HL-60 (cell line): Measurements from ENCODE around the gene GNG7.
"Not testable (repeated sequence)": the region's sequence is repeated elsewhere in the genome, so short reads cannot be mapped to it uniquely, and the experiment has no call there.

ENCODE experiments used
- DNase-seq, 2 experiments: peaks; one replicate each; pipeline ENCODE4 v3.0.0-alpha.2; 2010 to 2020; ENCODE audit warnings: low read depth in 1 of 2, low spot score in 1 of 2
- H3K27ac ChIP-seq: fragments of 250-450 bp; sonication (Bioruptor Pico); replicated peaks from 2 replicates; pipeline ENCODE4 v1.5.1; 2020; ENCODE audit warnings: mild to moderate bottlenecking, moderate library complexity
- H3K27me3 ChIP-seq: fragments of 250-450 bp; sonication (Bioruptor Pico); 2 replicates; pipeline ENCODE4 v1.5.1; 2021; ENCODE audit warnings: mild to moderate bottlenecking, moderate library complexity; ENCODE audit not compliant: insufficient read depth, poor library complexity, severe bottlenecking
- H3K4me3 ChIP-seq: replicated peaks from 2 replicates; pipeline ENCODE4 v1.5.1; 2011; ENCODE audit warnings: mild to moderate bottlenecking, control low read depth, low read length; ENCODE audit not compliant: insufficient read depth
- GABPA ChIP-seq: IDR thresholded peaks from 2 replicates; pipeline ENCODE4 v1.6.1; 2012; ENCODE audit warnings: low read depth
- POLR2AphosphoS5 ChIP-seq: IDR thresholded peaks from 2 replicates; pipeline ENCODE4 v1.6.1; 2012; ENCODE audit warnings: low read depth
- SPI1 ChIP-seq: IDR thresholded peaks from 2 replicates; pipeline ENCODE4 v1.6.1; 2012; ENCODE audit warnings: low read depth, mild to moderate bottlenecking, borderline replicate concordance
- TF ChIP-seq, protein P1 (sequence below): IDR thresholded peaks from one replicate; pipeline ENCODE4 v1.5.1; 2011; ENCODE audit warnings: low read length, control low read depth, inconsistent platforms; ENCODE audit not compliant: insufficient read depth
- TF ChIP-seq, protein P2 (sequence below): IDR thresholded peaks from 2 replicates; pipeline ENCODE4 v1.6.1; 2012; ENCODE audit warnings: low read depth; ENCODE audit not compliant: insufficient replicate concordance

The GNG7 gene

DNA sequence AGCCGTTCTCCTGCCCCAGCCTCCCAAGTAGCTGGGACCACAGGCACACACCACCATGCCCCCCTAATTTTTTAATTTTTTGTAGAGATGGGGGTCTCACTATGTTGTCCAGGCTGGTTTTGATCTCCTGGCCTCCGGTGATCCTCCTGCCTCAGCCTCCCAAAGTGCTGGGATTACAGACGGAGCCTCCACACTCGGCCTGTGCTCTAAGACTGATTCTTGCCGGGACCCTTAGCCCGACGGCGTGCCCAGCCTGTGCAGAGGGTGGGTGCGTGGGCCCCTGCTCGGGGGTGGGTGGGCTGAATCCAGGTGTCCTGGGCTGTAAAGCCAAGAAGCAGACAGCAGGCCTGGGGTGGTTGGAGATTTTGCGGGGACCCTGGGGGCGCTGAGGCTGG lies 162.2 kb downstream of the GNG7 start:
- Histone ChIP-seq H3K27me3 (no peaks in the 10 kb centered on the region), H3K4me3 (no peak overlapping the region), H3K27ac (no peak overlapping the region)
- TF ChIP-seq SPI1, result no peak
- TF ChIP-seq, protein P1, sequence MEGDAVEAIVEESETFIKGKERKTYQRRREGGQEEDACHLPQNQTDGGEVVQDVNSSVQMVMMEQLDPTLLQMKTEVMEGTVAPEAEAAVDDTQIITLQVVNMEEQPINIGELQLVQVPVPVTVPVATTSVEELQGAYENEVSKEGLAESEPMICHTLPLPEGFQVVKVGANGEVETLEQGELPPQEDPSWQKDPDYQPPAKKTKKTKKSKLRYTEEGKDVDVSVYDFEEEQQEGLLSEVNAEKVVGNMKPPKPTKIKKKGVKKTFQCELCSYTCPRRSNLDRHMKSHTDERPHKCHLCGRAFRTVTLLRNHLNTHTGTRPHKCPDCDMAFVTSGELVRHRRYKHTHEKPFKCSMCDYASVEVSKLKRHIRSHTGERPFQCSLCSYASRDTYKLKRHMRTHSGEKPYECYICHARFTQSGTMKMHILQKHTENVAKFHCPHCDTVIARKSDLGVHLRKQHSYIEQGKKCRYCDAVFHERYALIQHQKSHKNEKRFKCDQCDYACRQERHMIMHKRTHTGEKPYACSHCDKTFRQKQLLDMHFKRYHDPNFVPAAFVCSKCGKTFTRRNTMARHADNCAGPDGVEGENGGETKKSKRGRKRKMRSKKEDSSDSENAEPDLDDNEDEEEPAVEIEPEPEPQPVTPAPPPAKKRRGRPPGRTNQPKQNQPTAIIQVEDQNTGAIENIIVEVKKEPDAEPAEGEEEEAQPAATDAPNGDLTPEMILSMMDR, result no peak
- no peak for TF ChIP-seq POLR2AphosphoS5
- TF ChIP-seq, protein P2, sequence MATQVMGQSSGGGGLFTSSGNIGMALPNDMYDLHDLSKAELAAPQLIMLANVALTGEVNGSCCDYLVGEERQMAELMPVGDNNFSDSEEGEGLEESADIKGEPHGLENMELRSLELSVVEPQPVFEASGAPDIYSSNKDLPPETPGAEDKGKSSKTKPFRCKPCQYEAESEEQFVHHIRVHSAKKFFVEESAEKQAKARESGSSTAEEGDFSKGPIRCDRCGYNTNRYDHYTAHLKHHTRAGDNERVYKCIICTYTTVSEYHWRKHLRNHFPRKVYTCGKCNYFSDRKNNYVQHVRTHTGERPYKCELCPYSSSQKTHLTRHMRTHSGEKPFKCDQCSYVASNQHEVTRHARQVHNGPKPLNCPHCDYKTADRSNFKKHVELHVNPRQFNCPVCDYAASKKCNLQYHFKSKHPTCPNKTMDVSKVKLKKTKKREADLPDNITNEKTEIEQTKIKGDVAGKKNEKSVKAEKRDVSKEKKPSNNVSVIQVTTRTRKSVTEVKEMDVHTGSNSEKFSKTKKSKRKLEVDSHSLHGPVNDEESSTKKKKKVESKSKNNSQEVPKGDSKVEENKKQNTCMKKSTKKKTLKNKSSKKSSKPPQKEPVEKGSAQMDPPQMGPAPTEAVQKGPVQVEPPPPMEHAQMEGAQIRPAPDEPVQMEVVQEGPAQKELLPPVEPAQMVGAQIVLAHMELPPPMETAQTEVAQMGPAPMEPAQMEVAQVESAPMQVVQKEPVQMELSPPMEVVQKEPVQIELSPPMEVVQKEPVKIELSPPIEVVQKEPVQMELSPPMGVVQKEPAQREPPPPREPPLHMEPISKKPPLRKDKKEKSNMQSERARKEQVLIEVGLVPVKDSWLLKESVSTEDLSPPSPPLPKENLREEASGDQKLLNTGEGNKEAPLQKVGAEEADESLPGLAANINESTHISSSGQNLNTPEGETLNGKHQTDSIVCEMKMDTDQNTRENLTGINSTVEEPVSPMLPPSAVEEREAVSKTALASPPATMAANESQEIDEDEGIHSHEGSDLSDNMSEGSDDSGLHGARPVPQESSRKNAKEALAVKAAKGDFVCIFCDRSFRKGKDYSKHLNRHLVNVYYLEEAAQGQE, result no peak
- no peak for TF ChIP-seq GABPA
- no peak for DNase-seq

DNA sequence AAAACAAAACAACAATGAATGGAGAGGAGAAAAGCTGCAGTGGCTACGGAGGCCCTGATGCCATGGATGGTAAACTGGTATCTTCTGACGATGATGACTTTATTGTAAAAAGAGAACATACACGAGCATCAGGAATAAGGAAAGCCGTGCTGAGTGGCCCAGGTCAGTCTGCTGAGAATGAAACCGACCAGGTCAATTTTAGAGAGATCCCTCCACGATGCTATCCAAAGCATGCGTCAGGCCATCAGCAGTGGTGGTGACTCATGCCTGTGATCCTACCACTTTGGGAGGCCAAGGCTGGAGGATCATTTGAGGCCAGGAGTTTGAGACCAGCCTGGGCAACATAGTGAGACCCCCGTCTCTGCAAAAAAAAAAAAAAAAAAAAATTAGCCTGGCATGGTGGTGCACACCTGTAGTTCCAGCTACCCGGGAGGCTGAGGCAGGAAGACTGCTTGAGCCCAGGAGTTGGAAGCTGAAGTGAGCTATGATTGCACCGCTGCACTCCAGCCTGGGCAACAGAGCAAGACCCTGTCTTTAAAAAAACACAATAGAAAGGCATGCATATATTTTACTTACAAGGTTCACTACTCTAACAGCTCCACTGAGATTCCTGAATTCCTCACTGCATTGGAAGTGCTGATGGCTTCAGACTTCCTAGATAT lies 164.3 kb downstream of the GNG7 start:
- H3K27ac ChIP-seq, result no peak overlapping the region
- H3K27me3 ChIP-seq, result no peaks in the 10 kb centered on the region
- no peak for DNase-seq
- H3K4me3 ChIP-seq, result no peak overlapping the region
- TF ChIP-seq GABPA, result no peak
- TF ChIP-seq, protein P1, result no peak
- TF ChIP-seq POLR2AphosphoS5, result no peak
- TF ChIP-seq SPI1, result no peak
- TF ChIP-seq, protein P2, result no peak

DNA sequence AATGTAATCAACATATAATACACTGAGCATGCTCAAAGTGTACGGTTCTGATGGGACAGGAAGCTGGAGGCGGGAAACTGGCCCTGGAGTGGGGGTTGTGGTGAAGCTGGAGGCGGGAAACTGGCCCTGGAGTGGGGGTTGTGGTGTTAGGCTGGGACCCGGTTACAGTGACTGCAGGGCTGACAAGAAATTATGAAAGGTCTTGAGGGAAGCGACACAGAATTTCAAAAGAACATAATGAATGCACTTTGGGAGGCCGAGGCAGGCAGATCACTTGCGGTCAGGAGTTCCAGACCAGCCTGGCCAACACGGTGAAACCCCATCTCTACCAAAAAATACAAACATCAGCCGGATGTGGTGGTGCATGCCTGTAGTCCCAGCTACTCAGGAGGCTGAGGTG lies 164.9 kb downstream of the GNG7 start:
- not testable (repeated sequence) for H3K27me3 ChIP-seq, H3K27ac ChIP-seq, DNase-seq, H3K4me3 ChIP-seq

DNA sequence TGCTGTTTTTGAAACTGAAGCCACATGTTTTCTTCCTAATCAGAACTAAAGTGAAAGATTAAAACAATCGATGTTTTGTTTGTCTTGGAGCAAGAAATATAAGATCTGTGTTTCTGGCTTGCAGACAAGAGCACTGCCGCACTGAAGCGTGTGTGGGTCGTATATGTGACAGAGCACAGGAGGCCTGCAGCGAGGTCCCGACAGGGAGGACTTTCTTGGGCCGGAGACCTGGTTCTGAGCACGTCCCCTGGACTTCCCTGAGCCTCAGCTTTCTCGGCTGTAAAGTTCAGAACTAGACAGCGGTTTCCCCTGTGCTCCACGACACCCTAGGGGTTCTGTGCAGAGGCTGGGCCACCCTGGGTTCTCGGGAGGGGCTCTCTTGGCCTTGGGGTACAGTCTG lies 166.0 kb downstream of the GNG7 start:
- DNase-seq, result no peak

More for the DNA sequence above, 166.0 kb downstream of the GNG7 start:
- Histone ChIP-seq H3K27me3 (no peaks in the 10 kb centered on the region), H3K27ac (no peak overlapping the region), H3K4me3 (no peak overlapping the region)
- TF ChIP-seq, protein P2, result no peak
- no peak for TF ChIP-seq GABPA
- TF ChIP-seq, protein P1, result no peak
- TF ChIP-seq SPI1, result no peak
- no peak for TF ChIP-seq POLR2AphosphoS5
